Uterus (tissue), 2 donors: Measurements from ENCODE around the gene TNS1.

Experiments used
- CTCF ChIP-seq, 4 experiments: fragments of 200-600 bp in 2 of 4; fragments of 450-650 bp in 2 of 4; sonication (generic) in 2 of 4; IDR thresholded peaks; one replicate each; pipeline ENCODE4 v1.5.1; 2016 to 2019; ENCODE audit warnings: antibody characterized with exemption in 4 of 4, mild to moderate bottlenecking in 2 of 4, moderate library complexity in 1 of 4
- POLR2A ChIP-seq, 2 donors: fragments of 450-650 bp; IDR thresholded peaks; one replicate each; pipeline ENCODE4 v1.6.1; 2016; ENCODE audit warnings: antibody characterized with exemption in 2 of 2, mild to moderate bottlenecking in 1 of 2, moderate library complexity in 1 of 2

DNA sequence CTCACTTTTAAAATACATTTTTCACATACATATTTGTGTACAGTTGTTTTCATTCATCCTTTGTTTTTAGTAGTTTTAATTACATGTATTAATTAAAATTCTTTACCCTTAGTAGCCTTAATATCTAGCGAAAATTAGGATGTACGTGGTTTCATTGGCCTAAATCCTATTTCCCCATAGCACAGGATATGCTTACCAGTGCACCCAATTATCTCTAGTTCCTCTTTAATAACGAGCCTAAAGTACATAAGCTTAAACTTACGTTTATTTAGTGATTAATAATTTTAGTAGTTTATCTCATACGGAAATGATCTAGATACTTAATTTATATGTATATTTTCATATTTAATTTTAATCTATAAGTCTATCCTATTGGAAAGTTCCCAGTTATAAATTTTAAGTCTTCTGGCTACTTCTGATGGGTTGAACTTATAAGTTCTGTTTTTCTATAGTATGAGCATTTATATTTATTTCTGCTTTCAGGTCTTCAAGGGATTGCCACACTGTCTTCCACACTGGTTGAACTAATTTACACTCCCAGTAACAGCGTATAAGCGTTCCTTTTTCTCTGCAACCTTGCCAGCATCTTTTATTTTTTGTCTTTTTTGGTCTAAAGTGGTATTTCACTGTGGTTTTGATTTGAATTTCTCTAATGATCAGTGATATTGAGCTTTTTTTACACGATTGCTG, 44.9 kb upstream of the TNS1 start:
- TF ChIP-seq CTCF (IDR thresholded peaks at IDR 0.05) (no peak), POLR2A (IDR thresholded peaks at IDR 0.05) (no peak)
